Ecto neural progenitor cell (in vitro differentiated cells): ENCODE measurements around the gene RAPGEF4.

Source experiments
- DNase-seq: peaks from one replicate; pipeline ENCODE4 v3.0.0-alpha.2; 2018; ENCODE audit warnings: low spot score

RAPGEF4 gene

GRCh38 chr2:172997031-172997430 is 261.4 kb downstream of the RAPGEF4 start:
- no peak for DNase-seq

GRCh38 chr2:172998547-172999272 is 263.1 kb downstream of the RAPGEF4 start:
- no peak for DNase-seq

- no peak for DNase-seq
These were observed 264.2 kb downstream of the RAPGEF4 start for GRCh38 chr2:172999641-173000386.

DNA sequence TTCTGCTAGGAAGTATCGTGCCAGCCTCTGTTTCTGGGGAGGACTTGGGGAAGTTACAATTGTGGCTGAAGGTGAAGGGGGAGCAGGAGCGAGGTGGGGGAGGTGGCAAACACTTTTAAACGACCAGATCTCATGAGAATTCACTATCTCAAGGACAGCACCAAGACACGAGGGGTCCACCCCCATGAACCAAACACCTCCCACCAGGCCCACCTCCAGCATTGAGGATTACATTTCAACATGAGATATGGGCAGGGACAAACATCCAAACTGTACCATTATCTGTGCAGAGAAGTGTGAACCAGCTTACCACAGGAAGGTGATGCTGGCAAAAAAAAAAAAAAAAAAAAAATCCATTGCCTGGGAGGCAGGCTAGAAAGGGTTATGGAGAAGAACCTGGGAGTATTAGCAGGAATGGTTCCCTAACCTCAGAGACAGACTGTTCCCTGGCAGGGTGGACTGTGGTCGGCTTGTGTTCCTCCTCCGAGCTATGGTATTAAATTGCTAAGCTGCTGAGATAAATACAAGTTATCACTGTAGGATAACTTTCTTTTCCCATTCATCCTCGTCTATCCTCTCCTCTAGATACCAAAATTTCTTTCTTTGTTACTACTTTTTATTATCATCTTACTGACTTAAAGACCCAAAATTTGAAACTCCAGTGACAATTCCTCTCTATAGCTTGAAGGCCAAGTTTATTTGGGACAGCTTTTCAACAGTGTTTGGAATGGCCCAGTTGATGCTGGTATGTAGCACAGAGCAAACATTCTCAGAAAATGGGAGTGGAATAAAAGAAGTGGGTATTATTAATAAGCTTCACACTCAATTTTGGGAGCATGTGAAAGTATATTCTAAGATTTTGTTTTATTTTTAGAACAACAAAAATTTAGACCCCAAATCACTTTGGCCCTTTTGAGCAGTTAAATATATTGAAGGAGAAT is 266.3 kb downstream of the RAPGEF4 start:
- DNase-seq: no peak

DNA sequence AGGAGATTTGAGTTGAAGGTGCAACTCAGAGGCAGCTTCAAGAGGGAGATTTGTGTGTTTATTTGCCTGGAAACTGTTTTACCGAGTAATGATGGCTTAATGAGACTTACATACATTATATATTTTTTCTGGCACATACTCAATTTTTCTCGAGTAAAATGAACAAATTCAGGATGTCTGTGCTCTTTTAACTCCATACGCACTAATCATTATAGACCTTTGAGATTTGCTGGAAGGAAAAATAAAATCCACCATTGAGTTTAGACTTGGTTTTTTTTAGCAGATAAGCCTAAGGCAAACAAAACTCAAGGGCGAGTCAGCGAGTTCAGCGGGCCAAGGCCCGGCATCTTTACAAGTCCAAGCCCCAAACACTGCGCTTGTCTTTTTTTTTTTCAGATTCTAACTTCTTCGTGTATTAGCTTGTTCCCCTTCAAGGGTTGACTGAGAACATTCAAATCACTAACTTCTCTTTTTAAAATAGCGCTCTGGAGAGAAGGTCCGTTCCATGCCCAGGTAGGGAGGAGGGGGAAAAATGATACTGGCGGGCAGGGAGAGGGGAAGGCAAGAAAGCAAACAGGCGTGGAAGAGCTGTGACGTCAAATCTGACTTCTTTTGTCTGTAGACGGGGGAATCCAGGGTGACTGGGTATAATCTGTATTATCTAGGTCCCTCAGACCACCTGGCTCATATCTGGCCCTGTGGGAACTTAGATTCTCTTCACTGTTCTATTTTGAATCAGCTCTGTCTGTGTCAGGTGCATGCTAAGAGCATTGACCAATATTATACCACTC is 267.3 kb downstream of the RAPGEF4 start:
- DNase-seq: no peak

- no peak for DNase-seq
These were observed 273.1 kb downstream of the RAPGEF4 start for GRCh38 chr2:173008786-173009185.

- no peak for DNase-seq
These were observed 274.6 kb downstream of the RAPGEF4 start for GRCh38 chr2:173010233-173010632.

DNA sequence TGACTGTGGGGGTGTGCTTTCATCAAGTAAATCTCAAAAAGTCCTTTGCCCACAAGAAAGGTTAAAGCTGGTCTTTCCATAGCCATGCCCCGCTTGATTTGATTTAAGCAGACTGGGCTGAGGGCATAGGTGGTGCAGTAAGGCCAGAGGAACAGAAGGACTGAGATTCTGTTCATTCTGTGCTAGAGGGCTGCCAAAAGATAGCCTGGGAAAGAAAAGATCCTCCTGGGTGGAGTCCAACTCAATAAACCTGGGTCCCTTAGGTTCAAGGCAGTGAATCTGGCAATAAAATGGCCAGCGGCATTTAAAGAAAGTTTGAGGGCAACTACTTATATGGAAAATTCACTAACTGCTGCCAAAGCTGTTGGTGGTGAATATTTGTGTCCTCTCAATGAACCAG is 280.8 kb downstream of the RAPGEF4 start:
- no peak for DNase-seq

DNA sequence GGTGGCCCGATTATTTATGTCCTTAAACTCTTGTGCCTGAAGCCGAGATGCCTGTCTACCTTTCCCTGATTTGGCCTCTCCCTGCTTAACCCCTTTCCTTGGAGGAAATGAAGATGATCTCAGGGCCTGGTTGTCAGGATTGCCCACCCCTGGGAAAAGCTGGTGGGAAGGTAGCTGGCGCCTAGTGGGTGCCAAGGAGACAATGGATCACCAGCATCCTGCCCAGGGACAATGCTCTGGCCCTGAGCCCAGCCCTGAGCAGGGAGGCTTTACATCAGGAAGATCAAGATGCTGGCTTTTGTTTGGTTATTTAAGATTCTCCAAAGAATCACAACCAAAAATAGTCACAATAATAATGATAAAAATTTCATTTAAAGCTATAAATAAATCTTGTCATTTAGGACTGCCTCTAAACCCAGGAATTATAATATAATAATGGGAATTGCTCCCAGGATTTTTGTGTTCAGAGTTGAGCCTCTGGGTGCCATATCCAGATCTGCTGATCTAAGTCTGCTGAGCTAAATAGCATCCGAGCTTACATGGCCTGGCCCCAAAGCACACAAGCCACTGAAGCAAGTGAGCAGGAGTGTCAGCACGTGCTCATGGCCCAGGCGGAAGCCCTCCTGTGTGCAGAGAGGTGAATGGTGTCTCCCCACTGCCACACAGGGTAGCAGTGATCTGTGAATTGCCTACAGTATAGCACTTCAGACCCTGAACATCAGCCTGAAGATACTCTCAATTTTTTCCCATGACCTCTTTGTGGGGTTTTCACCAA is 282.2 kb downstream of the RAPGEF4 start:
- no peak for DNase-seq

- no peak for DNase-seq
These were observed 284.1 kb downstream of the RAPGEF4 start for GRCh38 chr2:173019755-173020154.

GRCh38 chr2:173021939-173022371 is 286.3 kb downstream of the RAPGEF4 start:
- no peak for DNase-seq

DNA sequence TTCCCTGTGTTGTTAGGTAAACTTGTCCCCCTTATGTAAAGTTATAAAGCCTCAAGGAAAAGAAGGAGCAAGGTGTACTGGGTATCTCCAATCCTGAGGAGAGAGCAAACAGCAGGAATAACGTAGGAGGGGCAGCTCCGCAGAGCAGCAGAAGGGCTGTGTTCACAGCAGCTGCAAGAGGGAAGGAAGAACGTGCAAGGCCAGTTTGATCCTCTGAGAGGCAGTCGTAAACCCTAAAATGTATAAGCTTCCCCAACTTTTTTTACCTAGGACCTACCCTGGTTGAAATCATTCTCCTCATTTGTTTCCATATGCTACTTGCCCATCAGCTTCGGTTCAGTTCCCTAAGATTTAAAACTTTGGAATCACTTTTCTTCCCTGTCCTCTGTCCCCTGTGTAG is 288.1 kb downstream of the RAPGEF4 start:
- DNase-seq: no peak

GRCh38 chr2:173026479-173026878 is 290.8 kb downstream of the RAPGEF4 start:
- no peak for DNase-seq

DNA sequence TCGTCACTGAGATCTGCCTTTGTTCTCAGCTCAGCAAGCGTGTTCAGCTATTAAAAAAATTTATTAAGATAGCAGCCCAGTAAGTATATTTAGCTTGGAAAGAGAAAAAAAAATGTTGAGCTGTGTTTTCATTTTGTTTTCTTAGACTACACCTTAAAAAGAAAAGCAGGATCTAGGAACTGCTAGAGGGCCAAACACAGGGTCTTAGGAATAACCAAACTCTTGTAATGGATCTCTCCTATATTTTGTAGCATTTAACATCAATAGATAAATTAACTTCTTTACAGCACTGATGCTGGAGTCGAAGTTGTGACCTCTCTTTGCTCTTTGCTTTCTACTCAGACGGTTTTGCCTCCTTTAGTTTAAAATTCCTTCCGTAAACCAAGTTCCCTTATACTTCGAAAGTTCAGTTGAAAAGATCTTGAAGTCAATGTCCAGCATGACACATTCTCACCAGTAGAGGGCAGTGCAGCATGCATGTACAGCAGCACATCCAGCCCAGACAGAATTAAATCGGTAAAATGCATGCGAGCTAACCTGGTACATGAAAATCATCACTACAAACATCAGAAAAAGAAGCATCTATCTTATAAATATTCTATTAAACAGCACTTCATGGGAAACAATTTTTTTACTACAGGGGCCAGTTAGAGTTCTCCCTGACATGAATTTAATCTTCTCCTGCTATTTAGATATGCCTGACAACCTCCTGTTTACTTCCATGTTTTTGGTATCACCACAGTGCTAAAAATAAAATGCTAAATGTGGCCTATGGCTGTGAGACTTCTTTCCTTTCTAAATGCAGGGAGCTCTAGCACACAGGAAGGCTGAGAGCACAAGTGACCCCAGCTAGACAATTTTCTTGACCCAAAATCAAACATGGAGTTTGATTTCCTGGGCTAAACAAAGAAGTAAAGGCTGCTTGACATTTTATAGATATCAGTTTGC is 291.8 kb downstream of the RAPGEF4 start:
- DNase-seq: peak; percentile 81

DNA sequence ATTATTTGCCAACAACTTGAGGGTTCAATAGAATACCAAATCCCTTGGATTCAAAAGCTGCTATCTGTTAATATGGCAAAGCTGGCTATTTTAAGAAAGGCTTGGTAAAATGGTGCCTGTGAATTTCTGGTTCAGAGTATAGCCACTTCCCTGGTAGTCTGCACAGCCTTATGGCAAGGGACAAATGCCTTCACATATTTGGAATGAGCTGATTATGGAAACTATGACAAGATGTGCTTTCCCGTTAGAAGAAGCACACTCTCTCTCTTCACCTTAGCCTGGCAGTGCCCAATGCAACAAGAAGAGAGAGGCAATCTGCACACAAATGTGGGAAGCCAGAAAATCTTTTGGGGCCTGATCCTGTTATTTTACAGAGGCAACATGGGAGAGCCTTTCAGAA is 292.5 kb downstream of the RAPGEF4 start:
- DNase-seq: no peak

DNA sequence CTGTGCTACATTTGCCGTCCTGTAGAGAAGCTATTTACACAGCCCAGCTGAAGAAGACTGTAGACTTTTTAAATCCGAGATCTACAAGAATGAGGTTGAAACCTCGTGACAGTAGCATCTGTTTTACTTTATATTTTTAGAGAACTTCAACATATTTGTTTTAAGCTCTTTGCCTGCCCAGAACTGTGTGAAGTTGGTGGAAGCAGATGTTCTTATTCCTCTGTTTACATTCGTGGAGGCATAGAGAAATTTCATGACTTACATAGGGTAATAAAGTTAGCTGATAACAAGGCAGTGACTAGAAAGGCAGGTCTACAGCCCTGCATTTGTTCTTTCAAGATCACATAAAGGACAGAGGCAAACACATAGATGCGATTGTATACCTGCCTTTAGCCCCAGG is 293.0 kb downstream of the RAPGEF4 start:
- DNase-seq: no peak

- no peak for DNase-seq
These were observed 295.2 kb downstream of the RAPGEF4 start for GRCh38 chr2:173030561-173031490.

- DNase-seq: no peak
These were observed 296.4 kb downstream of the RAPGEF4 start for GRCh38 chr2:173032032-173032431.

DNA sequence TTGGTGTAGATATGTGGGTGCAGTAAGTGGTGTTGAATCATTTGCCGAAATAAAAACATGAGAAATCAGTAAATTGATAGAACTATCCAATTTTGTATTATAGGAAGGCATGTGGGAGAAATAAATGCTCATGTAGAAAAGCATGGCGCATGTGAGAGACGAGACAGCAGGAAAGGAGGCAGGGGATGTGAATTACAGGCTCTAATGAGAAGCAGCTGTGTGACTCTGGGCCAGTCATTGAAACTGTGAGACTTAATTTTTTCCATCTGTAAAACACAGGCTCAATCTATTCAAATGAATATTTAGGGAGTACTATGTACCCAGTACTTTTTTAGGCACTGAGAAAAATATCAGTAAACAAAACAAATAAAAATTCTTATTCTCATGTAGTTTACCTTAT is 297.4 kb downstream of the RAPGEF4 start:
- DNase-seq: no peak
